Measurements from ENCODE around the gene RHOH. TPM values are rescaled to one million over a fixed set of nuclear protein-coding genes. Genes with fewer than 3 reads are reported as not detected.
A peak's percentile ranks its signal among the peaks of the same experiment; 100 is the strongest.
"Not testable (repeated sequence)": the region's sequence is repeated elsewhere in the genome, so short reads cannot be mapped to it uniquely, and the experiment has no call there.

Gene RHOH
- total RNA-seq (2014; rRNA removed; shearing (Covaris generic)): not detected in 2 replicates

- H3K36me3 ChIP-seq: no peaks in the 10 kb centered on the region
- no peak within 1 kb of the TSS for H3K4me3 ChIP-seq
- H3K4me1 ChIP-seq (replicated peaks): 0 out of 2 replicates have a peak, but pooled peaks cover 5% of the 10 kb centered on the region
- H3K27me3 ChIP-seq (replicated peaks): no peaks in the 10 kb centered on the region
- H3K27ac ChIP-seq: no peak within 1 kb of the TSS
- H3K9me3 ChIP-seq (replicated peaks): no peaks in the 10 kb centered on the region
- DNase-seq (ENCODE audit: low read depth in 1 of 2, low spot score in 2 of 2): no peak
Observed at GRCh38 chr4:40196724-40197281, at the start of gene RHOH. RHOH (plus strand) TSS chr4:40197031; CDS start chr4:40243387, 46,356 bp downstream.

GRCh38 chr4:40147490-40147889 is 49.3 kb upstream of the RHOH start:
- H3K9me3 ChIP-seq (replicated peaks); H3K27me3 ChIP-seq (replicated peaks); H3K4me1 ChIP-seq (replicated peaks); H3K36me3 ChIP-seq; H3K27ac ChIP-seq; H3K4me3 ChIP-seq; DNase-seq (ENCODE audit: low read depth in 1 of 2, low spot score in 2 of 2): not testable (repeated sequence)

- no peaks in the 10 kb centered on the region for H3K9me3 ChIP-seq (replicated peaks)
- H3K4me1 ChIP-seq (replicated peaks): no peaks in the 10 kb centered on the region
- H3K4me3 ChIP-seq: no peak overlapping the region
- no peaks in the 10 kb centered on the region for H3K36me3 ChIP-seq
- no peak overlapping the region for H3K27ac ChIP-seq
- no peaks in the 10 kb centered on the region for H3K27me3 ChIP-seq (replicated peaks)
- peak; percentile 19 to 39 for DNase-seq (ENCODE audit: low read depth in 1 of 2, low spot score in 2 of 2)
Observed at GRCh38 chr4:40149960-40150385, 46.9 kb upstream of the RHOH start.

GRCh38 chr4:40150932-40151331 is 45.9 kb upstream of the RHOH start:
- H3K27me3 ChIP-seq (replicated peaks): no peaks in the 10 kb centered on the region
- no peak for DNase-seq (ENCODE audit: low read depth in 1 of 2, low spot score in 2 of 2)
- no peaks in the 10 kb centered on the region for H3K4me1 ChIP-seq (replicated peaks)
- no peak overlapping the region for H3K4me3 ChIP-seq
- H3K36me3 ChIP-seq: no peaks in the 10 kb centered on the region
- H3K27ac ChIP-seq: no peak overlapping the region
- no peaks in the 10 kb centered on the region for H3K9me3 ChIP-seq (replicated peaks)

GRCh38 chr4:40152637-40153036 is 44.2 kb upstream of the RHOH start:
- no peaks in the 10 kb centered on the region for H3K27me3 ChIP-seq (replicated peaks)
- H3K27ac ChIP-seq: no peak overlapping the region
- H3K9me3 ChIP-seq (replicated peaks): no peaks in the 10 kb centered on the region
- no peak overlapping the region for H3K4me3 ChIP-seq
- no peak for DNase-seq (ENCODE audit: low read depth in 1 of 2, low spot score in 2 of 2)
- H3K4me1 ChIP-seq (replicated peaks): no peaks in the 10 kb centered on the region
- H3K36me3 ChIP-seq: no peaks in the 10 kb centered on the region

GRCh38 chr4:40157436-40157835 is 39.4 kb upstream of the RHOH start:
- DNase-seq (ENCODE audit: low read depth in 1 of 2, low spot score in 2 of 2): no peak
- H3K27ac ChIP-seq: no peak overlapping the region
- H3K36me3 ChIP-seq: no peaks in the 10 kb centered on the region
- no peaks in the 10 kb centered on the region for H3K27me3 ChIP-seq (replicated peaks)
- no peak overlapping the region for H3K4me3 ChIP-seq
- no peaks in the 10 kb centered on the region for H3K4me1 ChIP-seq (replicated peaks)
- H3K9me3 ChIP-seq (replicated peaks): no peaks in the 10 kb centered on the region

- no peaks in the 10 kb centered on the region for H3K27me3 ChIP-seq (replicated peaks)
- no peak for DNase-seq (ENCODE audit: low read depth in 1 of 2, low spot score in 2 of 2)
- no peak overlapping the region for H3K4me3 ChIP-seq
- H3K27ac ChIP-seq: no peak overlapping the region
- H3K36me3 ChIP-seq: no peaks in the 10 kb centered on the region
- H3K4me1 ChIP-seq (replicated peaks): no peaks in the 10 kb centered on the region
- H3K9me3 ChIP-seq (replicated peaks): no peaks in the 10 kb centered on the region
Observed at GRCh38 chr4:40160258-40160657, 36.6 kb upstream of the RHOH start.

- Histone ChIP-seq H3K4me3 (no peak overlapping the region), H3K27me3 (replicated peaks) (no peaks in the 10 kb centered on the region), H3K4me1 (replicated peaks) (no peaks in the 10 kb centered on the region), H3K9me3 (replicated peaks) (no peaks in the 10 kb centered on the region), H3K27ac (no peak overlapping the region), H3K36me3 (no peaks in the 10 kb centered on the region)
- DNase-seq (ENCODE audit: low read depth in 1 of 2, low spot score in 2 of 2): no peak
Observed at GRCh38 chr4:40164459-40164858, 32.4 kb upstream of the RHOH start.

- H3K4me3 ChIP-seq: no peak overlapping the region
- H3K4me1 ChIP-seq (replicated peaks): no peaks in the 10 kb centered on the region
- no peaks in the 10 kb centered on the region for H3K27me3 ChIP-seq (replicated peaks)
- no peaks in the 10 kb centered on the region for H3K9me3 ChIP-seq (replicated peaks)
- no peak for DNase-seq (ENCODE audit: low read depth in 1 of 2, low spot score in 2 of 2)
- H3K36me3 ChIP-seq: no peaks in the 10 kb centered on the region
- H3K27ac ChIP-seq: no peak overlapping the region
Observed at GRCh38 chr4:40165916-40166315, 30.9 kb upstream of the RHOH start.

GRCh38 chr4:40168070-40168469 is 28.8 kb upstream of the RHOH start:
- Histone ChIP-seq H3K36me3 (no peaks in the 10 kb centered on the region), H3K4me1 (replicated peaks) (no peaks in the 10 kb centered on the region), H3K27me3 (replicated peaks) (no peaks in the 10 kb centered on the region), H3K4me3 (no peak overlapping the region), H3K27ac (no peak overlapping the region), H3K9me3 (replicated peaks) (no peaks in the 10 kb centered on the region)
- DNase-seq (ENCODE audit: low read depth in 1 of 2, low spot score in 2 of 2): no peak

- Histone ChIP-seq H3K27me3 (replicated peaks) (no peaks in the 10 kb centered on the region), H3K36me3 (no peaks in the 10 kb centered on the region), H3K4me1 (replicated peaks) (no peaks in the 10 kb centered on the region), H3K27ac (no peak overlapping the region), H3K4me3 (no peak overlapping the region), H3K9me3 (replicated peaks) (no peaks in the 10 kb centered on the region)
- DNase-seq (ENCODE audit: low read depth in 1 of 2, low spot score in 2 of 2): no peak
Observed at GRCh38 chr4:40170588-40170987, 26.2 kb upstream of the RHOH start.

- no peak for DNase-seq (ENCODE audit: low read depth in 1 of 2, low spot score in 2 of 2)
- H3K27ac ChIP-seq: no peak overlapping the region
- H3K27me3 ChIP-seq (replicated peaks): no peaks in the 10 kb centered on the region
- H3K4me1 ChIP-seq (replicated peaks): no peaks in the 10 kb centered on the region
- no peaks in the 10 kb centered on the region for H3K36me3 ChIP-seq
- H3K4me3 ChIP-seq: no peak overlapping the region
- H3K9me3 ChIP-seq (replicated peaks): no peaks in the 10 kb centered on the region
Observed at GRCh38 chr4:40173470-40173875, 23.4 kb upstream of the RHOH start.

GRCh38 chr4:40176602-40177001 is 20.2 kb upstream of the RHOH start:
- no peaks in the 10 kb centered on the region for H3K27me3 ChIP-seq (replicated peaks)
- no peaks in the 10 kb centered on the region for H3K9me3 ChIP-seq (replicated peaks)
- H3K27ac ChIP-seq: no peak overlapping the region
- no peak overlapping the region for H3K4me3 ChIP-seq
- DNase-seq (ENCODE audit: low read depth in 1 of 2, low spot score in 2 of 2): no peak
- H3K36me3 ChIP-seq: no peaks in the 10 kb centered on the region
- H3K4me1 ChIP-seq (replicated peaks): no peaks in the 10 kb centered on the region

- H3K27me3 ChIP-seq (replicated peaks): no peaks in the 10 kb centered on the region
- H3K4me1 ChIP-seq (replicated peaks): no peaks in the 10 kb centered on the region
- DNase-seq (ENCODE audit: low read depth in 1 of 2, low spot score in 2 of 2): no peak
- H3K4me3 ChIP-seq: no peak overlapping the region
- no peaks in the 10 kb centered on the region for H3K36me3 ChIP-seq
- no peaks in the 10 kb centered on the region for H3K9me3 ChIP-seq (replicated peaks)
- H3K27ac ChIP-seq: no peak overlapping the region
Observed at GRCh38 chr4:40177591-40177990, 19.2 kb upstream of the RHOH start.

GRCh38 chr4:40178672-40179071 is 18.2 kb upstream of the RHOH start:
- H3K27ac ChIP-seq: no peak overlapping the region
- no peak overlapping the region for H3K4me3 ChIP-seq
- no peaks in the 10 kb centered on the region for H3K27me3 ChIP-seq (replicated peaks)
- DNase-seq (ENCODE audit: low read depth in 1 of 2, low spot score in 2 of 2): no peak
- no peaks in the 10 kb centered on the region for H3K9me3 ChIP-seq (replicated peaks)
- H3K36me3 ChIP-seq: no peaks in the 10 kb centered on the region
- no peaks in the 10 kb centered on the region for H3K4me1 ChIP-seq (replicated peaks)

Data from SJSA1 (cell line).